LNCaP clone FGC (cell line): ENCODE measurements around the gene RSPRY1.

Experiments used
- DNase-seq: peaks from one replicate; pipeline ENCODE4 v3.0.0-alpha.2; 2011; ENCODE audit warnings: low read depth
- H3K4me3 ChIP-seq: 2 replicates; pipeline ENCODE4 v1.5.1; 2011; ENCODE audit warnings: mild to moderate bottlenecking, low read depth, low read length, control low read depth
- CTCF ChIP-seq: IDR thresholded peaks from 2 replicates; pipeline ENCODE4 v1.5.1; 2012; ENCODE audit warnings: mild to moderate bottlenecking; ENCODE audit not compliant: control insufficient read depth, insufficient read depth; ENCODE audit errors: extremely low read depth

RSPRY1 gene

GRCh38 chr16:57235128-57236021 lies 49.2 kb downstream of the RSPRY1 start:
- no peak for TF ChIP-seq CTCF
- DNase-seq, result peak; percentile 70
- no peak overlapping the region for H3K4me3 ChIP-seq

DNA sequence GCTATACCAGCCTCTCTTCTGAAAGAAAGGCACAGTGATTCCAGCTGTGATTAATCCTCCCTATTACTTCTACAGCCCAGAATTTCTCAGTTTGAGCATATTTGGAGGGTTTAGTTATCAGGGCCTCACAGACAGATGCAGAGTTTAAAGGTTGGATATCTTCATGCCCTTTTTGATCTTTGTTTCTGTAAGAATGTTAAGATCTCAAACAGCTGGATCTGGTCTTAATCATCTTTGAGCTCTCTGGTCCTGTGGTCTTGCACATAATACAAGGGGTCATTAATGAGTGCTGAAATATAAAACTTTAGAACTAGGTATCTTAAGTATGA lies 49.9 kb downstream of the RSPRY1 start:
- no peak for TF ChIP-seq CTCF
- H3K4me3 ChIP-seq, result no peak overlapping the region
- no peak for DNase-seq

DNA sequence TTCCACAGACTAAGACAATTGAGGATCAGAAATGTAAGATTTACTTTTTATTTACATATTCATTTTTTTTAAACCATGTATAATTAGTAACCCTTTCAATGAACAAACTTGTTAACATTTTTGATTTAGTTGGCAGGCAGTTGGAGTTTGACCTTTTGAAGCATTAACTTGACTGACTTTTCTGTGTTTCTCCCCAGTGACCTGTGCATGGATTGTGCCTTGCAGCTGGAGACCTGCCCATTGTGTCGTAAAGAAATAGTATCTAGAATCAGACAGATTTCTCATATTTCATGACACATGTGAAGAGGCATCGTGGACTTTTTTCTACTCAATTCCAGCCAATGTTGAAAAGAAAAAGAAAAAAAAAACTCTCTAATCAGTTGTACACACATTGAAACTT lies 52.6 kb downstream of the RSPRY1 start:
- no peak for TF ChIP-seq CTCF
- H3K4me3 ChIP-seq, result no peak overlapping the region
- no peak for DNase-seq

DNA sequence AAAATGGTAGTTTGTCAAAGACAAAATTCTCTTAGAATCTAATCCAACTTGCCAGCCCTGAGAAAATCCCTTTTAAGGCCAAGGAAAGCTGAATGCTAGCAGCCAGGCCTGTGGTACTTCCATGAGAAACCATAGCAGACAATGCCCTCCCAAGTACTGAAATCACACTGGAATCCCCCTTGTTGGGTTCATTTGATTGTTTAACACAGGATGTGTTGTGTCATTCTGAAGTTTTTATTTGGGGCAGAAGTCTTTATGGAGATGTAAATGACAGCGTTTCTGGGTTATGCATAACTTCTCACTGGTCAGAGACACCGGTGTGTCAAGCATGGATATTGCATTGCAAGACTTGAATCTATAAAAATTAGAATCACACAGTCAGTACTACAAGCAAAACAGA lies 53.0 kb downstream of the RSPRY1 start:
- no peak overlapping the region for H3K4me3 ChIP-seq
- TF ChIP-seq CTCF, result no peak

GRCh38 chr16:57240851-57241250 lies 54.7 kb downstream of the RSPRY1 start:
- no peak overlapping the region for H3K4me3 ChIP-seq
- TF ChIP-seq CTCF, result no peak
- DNase-seq, result no peak

More for the DNA sequence above, 53.0 kb downstream of the RSPRY1 start:
- no peak for DNase-seq

DNA sequence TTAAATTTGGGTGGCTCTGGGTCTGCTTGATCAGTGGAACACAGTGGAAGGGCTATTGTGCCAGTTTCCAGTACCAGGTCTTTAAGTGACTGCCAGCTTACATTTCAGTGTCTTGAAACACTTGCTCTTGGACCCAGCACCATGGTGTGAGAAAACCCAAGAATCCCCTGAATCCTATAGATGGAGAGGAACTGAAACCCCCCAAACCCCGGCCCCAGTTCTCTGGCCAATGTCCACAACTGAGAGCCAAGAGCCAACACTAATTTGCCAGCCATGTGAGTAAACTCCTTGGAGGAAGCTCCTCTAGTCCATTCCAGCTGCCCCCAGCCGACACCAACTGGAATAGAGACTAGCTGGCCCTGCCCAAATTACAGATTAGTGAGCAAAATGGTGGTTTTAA lies 56.5 kb downstream of the RSPRY1 start:
- no peak for DNase-seq
- no peak overlapping the region for H3K4me3 ChIP-seq
- TF ChIP-seq CTCF, result no peak

GRCh38 chr16:57244463-57244766 lies 58.3 kb downstream of the RSPRY1 start:
- no peak for TF ChIP-seq CTCF
- H3K4me3 ChIP-seq, result peak overlapping the region; percentile 53
- DNase-seq, result no peak
